ENCODE data around the gene RNF114. TPM values are rescaled to one million over a fixed set of nuclear protein-coding genes. Genes with fewer than 3 reads are reported as not detected.

RNF114 gene
- total and polyA plus RNA-seq, 10 of the 15 experiments (the other 5 are each of a cell fraction or from before 2014, with no cell fraction given), result 28.0 to 82.3 (median 47.2) TPM

DNA sequence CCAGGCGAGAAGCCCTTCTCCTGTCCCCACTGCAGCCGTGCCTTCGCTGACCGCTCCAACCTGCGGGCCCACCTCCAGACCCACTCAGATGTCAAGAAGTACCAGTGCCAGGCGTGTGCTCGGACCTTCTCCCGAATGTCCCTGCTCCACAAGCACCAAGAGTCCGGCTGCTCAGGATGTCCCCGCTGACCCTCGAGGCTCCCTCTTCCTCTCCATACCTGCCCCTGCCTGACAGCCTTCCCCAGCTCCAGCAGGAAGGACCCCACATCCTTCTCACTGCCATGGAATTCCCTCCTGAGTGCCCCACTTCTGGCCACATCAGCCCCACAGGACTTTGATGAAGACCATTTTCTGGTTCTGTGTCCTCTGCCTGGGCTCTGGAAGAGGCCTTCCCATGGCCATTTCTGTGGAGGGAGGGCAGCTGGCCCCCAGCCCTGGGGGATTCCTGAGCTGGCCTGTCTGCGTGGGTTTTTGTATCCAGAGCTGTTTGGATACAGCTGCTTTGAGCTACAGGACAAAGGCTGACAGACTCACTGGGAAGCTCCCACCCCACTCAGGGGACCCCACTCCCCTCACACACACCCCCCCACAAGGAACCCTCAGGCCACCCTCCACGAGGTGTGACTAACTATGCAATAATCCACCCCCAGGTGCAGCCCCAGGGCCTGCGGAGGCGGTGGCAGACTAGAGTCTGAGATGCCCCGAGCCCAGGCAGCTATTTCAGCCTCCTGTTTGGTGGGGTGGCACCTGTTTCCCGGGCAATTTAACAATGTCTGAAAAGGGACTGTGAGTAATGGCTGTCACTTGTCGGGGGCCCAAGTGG is 51.9 kb downstream of the RNF114 start (continued):
- TF ChIP-seq, protein P1, sequence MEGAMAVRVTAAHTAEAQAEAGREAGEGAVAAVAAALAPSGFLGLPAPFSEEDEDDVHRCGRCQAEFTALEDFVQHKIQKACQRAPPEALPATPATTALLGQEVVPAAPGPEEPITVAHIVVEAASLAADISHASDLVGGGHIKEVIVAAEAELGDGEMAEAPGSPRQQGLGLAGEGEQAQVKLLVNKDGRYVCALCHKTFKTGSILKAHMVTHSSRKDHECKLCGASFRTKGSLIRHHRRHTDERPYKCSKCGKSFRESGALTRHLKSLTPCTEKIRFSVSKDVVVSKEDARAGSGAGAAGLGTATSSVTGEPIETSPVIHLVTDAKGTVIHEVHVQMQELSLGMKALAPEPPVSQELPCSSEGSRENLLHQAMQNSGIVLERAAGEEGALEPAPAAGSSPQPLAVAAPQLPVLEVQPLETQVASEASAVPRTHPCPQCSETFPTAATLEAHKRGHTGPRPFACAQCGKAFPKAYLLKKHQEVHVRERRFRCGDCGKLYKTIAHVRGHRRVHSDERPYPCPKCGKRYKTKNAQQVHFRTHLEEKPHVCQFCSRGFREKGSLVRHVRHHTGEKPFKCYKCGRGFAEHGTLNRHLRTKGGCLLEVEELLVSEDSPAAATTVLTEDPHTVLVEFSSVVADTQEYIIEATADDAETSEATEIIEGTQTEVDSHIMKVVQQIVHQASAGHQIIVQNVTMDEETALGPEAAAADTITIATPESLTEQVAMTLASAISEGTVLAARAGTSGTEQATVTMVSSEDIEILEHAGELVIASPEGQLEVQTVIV (IDR thresholded peaks at IDR 0.05; ENCODE audit: borderline replicate concordance, partially characterized antibody), result no peak
- TF ChIP-seq YBX1 (IDR thresholded peaks at IDR 0.05), result no peak
- no peak for TF ChIP-seq IKZF2 (IDR thresholded peaks at IDR 0.05)
- TF ChIP-seq, protein P2, sequence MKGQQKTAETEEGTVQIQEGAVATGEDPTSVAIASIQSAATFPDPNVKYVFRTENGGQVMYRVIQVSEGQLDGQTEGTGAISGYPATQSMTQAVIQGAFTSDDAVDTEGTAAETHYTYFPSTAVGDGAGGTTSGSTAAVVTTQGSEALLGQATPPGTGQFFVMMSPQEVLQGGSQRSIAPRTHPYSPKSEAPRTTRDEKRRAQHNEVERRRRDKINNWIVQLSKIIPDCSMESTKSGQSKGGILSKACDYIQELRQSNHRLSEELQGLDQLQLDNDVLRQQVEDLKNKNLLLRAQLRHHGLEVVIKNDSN (IDR thresholded peaks at IDR 0.05; ENCODE audit: borderline replicate concordance, extremely low read length, insufficient read depth, low read depth, low read length), result no peak
- TF ChIP-seq MEF2B (IDR thresholded peaks at IDR 0.05; ENCODE audit: partially characterized antibody, poor library complexity, severe bottlenecking), result no peak
- TF ChIP-seq, protein P3, sequence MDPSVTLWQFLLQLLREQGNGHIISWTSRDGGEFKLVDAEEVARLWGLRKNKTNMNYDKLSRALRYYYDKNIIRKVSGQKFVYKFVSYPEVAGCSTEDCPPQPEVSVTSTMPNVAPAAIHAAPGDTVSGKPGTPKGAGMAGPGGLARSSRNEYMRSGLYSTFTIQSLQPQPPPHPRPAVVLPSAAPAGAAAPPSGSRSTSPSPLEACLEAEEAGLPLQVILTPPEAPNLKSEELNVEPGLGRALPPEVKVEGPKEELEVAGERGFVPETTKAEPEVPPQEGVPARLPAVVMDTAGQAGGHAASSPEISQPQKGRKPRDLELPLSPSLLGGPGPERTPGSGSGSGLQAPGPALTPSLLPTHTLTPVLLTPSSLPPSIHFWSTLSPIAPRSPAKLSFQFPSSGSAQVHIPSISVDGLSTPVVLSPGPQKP (IDR thresholded peaks at IDR 0.05; ENCODE audit: low read depth, low read length), result no peak
- TF ChIP-seq, protein P4, sequence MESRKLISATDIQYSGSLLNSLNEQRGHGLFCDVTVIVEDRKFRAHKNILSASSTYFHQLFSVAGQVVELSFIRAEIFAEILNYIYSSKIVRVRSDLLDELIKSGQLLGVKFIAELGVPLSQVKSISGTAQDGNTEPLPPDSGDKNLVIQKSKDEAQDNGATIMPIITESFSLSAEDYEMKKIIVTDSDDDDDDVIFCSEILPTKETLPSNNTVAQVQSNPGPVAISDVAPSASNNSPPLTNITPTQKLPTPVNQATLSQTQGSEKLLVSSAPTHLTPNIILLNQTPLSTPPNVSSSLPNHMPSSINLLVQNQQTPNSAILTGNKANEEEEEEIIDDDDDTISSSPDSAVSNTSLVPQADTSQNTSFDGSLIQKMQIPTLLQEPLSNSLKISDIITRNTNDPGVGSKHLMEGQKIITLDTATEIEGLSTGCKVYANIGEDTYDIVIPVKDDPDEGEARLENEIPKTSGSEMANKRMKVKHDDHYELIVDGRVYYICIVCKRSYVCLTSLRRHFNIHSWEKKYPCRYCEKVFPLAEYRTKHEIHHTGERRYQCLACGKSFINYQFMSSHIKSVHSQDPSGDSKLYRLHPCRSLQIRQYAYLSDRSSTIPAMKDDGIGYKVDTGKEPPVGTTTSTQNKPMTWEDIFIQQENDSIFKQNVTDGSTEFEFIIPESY (IDR thresholded peaks at IDR 0.05), result no peak
- no peak for TF ChIP-seq SREBF2 (IDR thresholded peaks at IDR 0.05; ENCODE audit: low read length)
- TF ChIP-seq RAD51 (IDR thresholded peaks at IDR 0.05), result no peak
- TF ChIP-seq DPF2 (IDR thresholded peaks at IDR 0.05), result no peak

Data from GM12878 (cell line).